Measurements from ENCODE around the gene TMC2. TPM values are rescaled to one million over a fixed set of nuclear protein-coding genes. Genes with fewer than 3 reads are reported as not detected.

Gene TMC2
- polyA plus RNA-seq, 1 donor from 2014 or later: not detected

GRCh38 chr20:2618815-2619214 lies 82.4 kb downstream of the TMC2 start:
- Mint-ChIP-seq H3K9me3 (peaks cover 0 to 6% (median 0%) of the 10 kb centered on the region in 3 donors), H3K4me1 (peaks cover 0 to 5% (median 0%) of the 10 kb centered on the region in 3 donors), H3K27ac (no peak overlapping the region), H3K27me3 (peaks cover 33% of the 10 kb centered on the region), H3K36me3 (peaks cover 3% of the 10 kb centered on the region), H3K4me3 (peak overlapping the region in 1 of 4 donors; percentile 9)

GRCh38 chr20:2619337-2619736 lies 83.0 kb downstream of the TMC2 start:
- Mint-ChIP-seq H3K27ac (no peak overlapping the region), H3K9me3 (peaks cover 0 to 6% (median 0%) of the 10 kb centered on the region in 3 donors), H3K36me3 (peaks cover 3% of the 10 kb centered on the region), H3K4me3 (peak overlapping the region in 1 of 4 donors; percentile 29), H3K27me3 (peaks cover 34% of the 10 kb centered on the region), H3K4me1 (peaks cover 0 to 5% (median 0%) of the 10 kb centered on the region in 3 donors)

GRCh38 chr20:2619961-2620595 lies 83.7 kb downstream of the TMC2 start:
- H3K4me1 Mint-ChIP-seq: peaks cover 0 to 5% (median 0%) of the 10 kb centered on the region in 3 donors
- H3K9me3 Mint-ChIP-seq: peaks cover 0 to 6% (median 0%) of the 10 kb centered on the region in 3 donors

GRCh38 chr20:2624190-2624589 lies 87.8 kb downstream of the TMC2 start:
- peaks cover 24% of the 10 kb centered on the region for H3K27me3 Mint-ChIP-seq
- H3K9me3 Mint-ChIP-seq: peaks cover 2 to 11% (median 11%) of the 10 kb centered on the region in 3 donors
- no peak overlapping the region for H3K4me3 Mint-ChIP-seq
- H3K27ac Mint-ChIP-seq: no peak overlapping the region
- peaks cover 3% of the 10 kb centered on the region for H3K36me3 Mint-ChIP-seq
- H3K4me1 Mint-ChIP-seq: no peaks in the 10 kb centered on the region

More at GRCh38 chr20:2619961-2620595, 83.7 kb downstream of the TMC2 start:
- H3K4me3 Mint-ChIP-seq: no peak overlapping the region
- H3K27ac Mint-ChIP-seq: peak overlapping the region in 1 of 3 donors; percentile 6
- H3K27me3 Mint-ChIP-seq: peaks cover 34% of the 10 kb centered on the region
- H3K36me3 Mint-ChIP-seq: peaks cover 3% of the 10 kb centered on the region

GRCh38 chr20:2625062-2625461 lies 88.7 kb downstream of the TMC2 start:
- Mint-ChIP-seq H3K4me3 (no peak overlapping the region), H3K27ac (no peak overlapping the region), H3K36me3 (peaks cover 3% of the 10 kb centered on the region), H3K9me3 (peaks cover 2 to 11% (median 8%) of the 10 kb centered on the region in 3 donors), H3K27me3 (peaks cover 17% of the 10 kb centered on the region), H3K4me1 (no peaks in the 10 kb centered on the region)

- Mint-ChIP-seq H3K36me3 (peaks cover 3% of the 10 kb centered on the region), H3K4me3 (no peak overlapping the region), H3K27ac (no peak overlapping the region), H3K9me3 (peaks cover 2 to 26% (median 11%) of the 10 kb centered on the region in 3 donors), H3K27me3 (peaks cover 13% of the 10 kb centered on the region), H3K4me1 (no peaks in the 10 kb centered on the region)
Measured at GRCh38 chr20:2626853-2627541, 90.6 kb downstream of the TMC2 start.

GRCh38 chr20:2631228-2631627 lies 94.9 kb downstream of the TMC2 start:
- Mint-ChIP-seq H3K9me3 (peaks cover 0 to 21% (median 14%) of the 10 kb centered on the region in 3 donors), H3K4me3 (no peak overlapping the region), H3K27me3 (peaks cover 17% of the 10 kb centered on the region)

GRCh38 chr20:2633381-2633780 lies 97.0 kb downstream of the TMC2 start:
- no peak overlapping the region for H3K4me3 Mint-ChIP-seq
- H3K27ac Mint-ChIP-seq: no peak overlapping the region
- H3K9me3 Mint-ChIP-seq: peaks cover 0 to 15% (median 8%) of the 10 kb centered on the region in 3 donors
- H3K27me3 Mint-ChIP-seq: peaks cover 15% of the 10 kb centered on the region
- H3K4me1 Mint-ChIP-seq: no peaks in the 10 kb centered on the region
- peaks cover 4% of the 10 kb centered on the region for H3K36me3 Mint-ChIP-seq

More at GRCh38 chr20:2631228-2631627, 94.9 kb downstream of the TMC2 start:
- Mint-ChIP-seq H3K27ac (no peak overlapping the region), H3K4me1 (no peaks in the 10 kb centered on the region), H3K36me3 (peaks cover 3% of the 10 kb centered on the region)

GRCh38 chr20:2637246-2637645 lies 100.9 kb downstream of the TMC2 start:
- Mint-ChIP-seq H3K27ac (no peak overlapping the region), H3K27me3 (peaks cover 15% of the 10 kb centered on the region), H3K4me3 (peak overlapping the region in 1 of 4 donors; percentile 55)

GRCh38 chr20:2640260-2640659 lies 103.9 kb downstream of the TMC2 start:
- Mint-ChIP-seq H3K27ac (no peak overlapping the region), H3K4me3 (no peak overlapping the region), H3K27me3 (peaks cover 4% of the 10 kb centered on the region), H3K36me3 (peaks cover 8% of the 10 kb centered on the region), H3K9me3 (no peaks in the 10 kb centered on the region), H3K4me1 (no peaks in the 10 kb centered on the region)

More at GRCh38 chr20:2637246-2637645, 100.9 kb downstream of the TMC2 start:
- H3K4me1 Mint-ChIP-seq: no peaks in the 10 kb centered on the region
- peaks cover 0 to 4% (median 0%) of the 10 kb centered on the region in 3 donors for H3K9me3 Mint-ChIP-seq
- H3K36me3 Mint-ChIP-seq: peaks cover 5% of the 10 kb centered on the region

GRCh38 chr20:2640899-2641298 lies 104.5 kb downstream of the TMC2 start:
- H3K27me3 Mint-ChIP-seq: peaks cover 2% of the 10 kb centered on the region
- H3K4me3 Mint-ChIP-seq: no peak overlapping the region
- H3K9me3 Mint-ChIP-seq: no peaks in the 10 kb centered on the region
- no peak overlapping the region for H3K27ac Mint-ChIP-seq
- H3K4me1 Mint-ChIP-seq: no peaks in the 10 kb centered on the region
- H3K36me3 Mint-ChIP-seq: peaks cover 8% of the 10 kb centered on the region

GRCh38 chr20:2643708-2644107 lies 107.3 kb downstream of the TMC2 start:
- no peak overlapping the region for H3K27ac Mint-ChIP-seq
- no peak overlapping the region for H3K4me3 Mint-ChIP-seq
- H3K27me3 Mint-ChIP-seq: no peaks in the 10 kb centered on the region
- H3K36me3 Mint-ChIP-seq: peaks cover 7% of the 10 kb centered on the region
- peaks cover 0 to 5% (median 0%) of the 10 kb centered on the region in 3 donors for H3K4me1 Mint-ChIP-seq
- no peaks in the 10 kb centered on the region for H3K9me3 Mint-ChIP-seq

GRCh38 chr20:2651772-2652723 lies 115.7 kb downstream of the TMC2 start, which contains the start of gene NOP56:
NOP56 (plus strand) TSS chr20:2652632; CDS start chr20:2652661, 29 bp downstream.
- Mint-ChIP-seq H3K27me3 (no peaks in the 10 kb centered on the region), H3K27ac (peak within 1 kb of the TSS; percentile 84 to 94 (median 93)), H3K36me3 (peaks cover 2% of the 10 kb centered on the region), H3K4me1 (peaks cover 9 to 18% (median 9%) of the 10 kb centered on the region in 3 donors), H3K9me3 (no peaks in the 10 kb centered on the region), H3K4me3 (peak within 1 kb of the TSS; percentile 87 to 96 (median 90))

- Mint-ChIP-seq H3K36me3 (peaks cover 2% of the 10 kb centered on the region), H3K27ac (peak overlapping the region; percentile 82 to 94 (median 85)), H3K4me1 (peaks cover 9 to 15% (median 9%) of the 10 kb centered on the region in 3 donors), H3K4me3 (peak overlapping the region; percentile 87 to 96 (median 90)), H3K9me3 (no peaks in the 10 kb centered on the region), H3K27me3 (no peaks in the 10 kb centered on the region)
Measured at GRCh38 chr20:2652724-2653555, 116.6 kb downstream of the TMC2 start.

Measured in IgD-negative memory B cell (primary cell).